Activated naive CD8-positive, alpha-beta T cell treated with anti-CD3 and anti-CD28 coated beads, Interleukin-2, amount 50 U/mL, for 24 hours (primary cell): ENCODE measurements around the gene ATP9B.
A peak's percentile ranks its signal among the peaks of the same experiment; 100 is the strongest.

Source experiments
- ATAC-seq: fragments of 150-1000 bp; cut with Tn5 transposase; one replicate; pipeline ENCODE4 v1.10.0; 2021
- DNase-seq: peaks from one replicate; pipeline ENCODE4 v3.0.0; 2021
- H3K27ac Mint-ChIP-seq: one replicate; pipeline ENCODE4 v1.8.0; 2021; ENCODE audit warnings: mild to moderate bottlenecking, mixed read lengths
- H3K27me3 Mint-ChIP-seq: one replicate; pipeline ENCODE4 v1.8.0; 2021; ENCODE audit warnings: mixed read lengths
- H3K36me3 Mint-ChIP-seq: one replicate; pipeline ENCODE4 v1.8.0; 2021; ENCODE audit warnings: low read depth, mixed read lengths
- H3K4me1 Mint-ChIP-seq: one replicate; pipeline ENCODE4 v1.8.0; 2021; ENCODE audit warnings: mixed read lengths
- H3K4me3 Mint-ChIP-seq: one replicate; pipeline ENCODE4 v1.8.0; 2021; ENCODE audit warnings: mild to moderate bottlenecking, moderate library complexity, mixed read lengths
- H3K9me3 Mint-ChIP-seq: one replicate; pipeline ENCODE4 v1.8.0; 2021; ENCODE audit warnings: mixed read lengths

ATP9B gene

GRCh38 chr18:79185648-79186047 lies 116.5 kb downstream of the ATP9B start:
- Mint-ChIP-seq H3K27me3 (no peaks in the 10 kb centered on the region), H3K4me3 (no peak overlapping the region), H3K27ac (no peak overlapping the region), H3K4me1 (peaks cover 5% of the 10 kb centered on the region), H3K9me3 (no peaks in the 10 kb centered on the region), H3K36me3 (peaks cover 9% of the 10 kb centered on the region)
- no peak for DNase-seq
- ATAC-seq, result no peak

GRCh38 chr18:79186649-79187048 lies 117.5 kb downstream of the ATP9B start:
- no peak overlapping the region for H3K4me3 Mint-ChIP-seq
- peaks cover 6% of the 10 kb centered on the region for H3K36me3 Mint-ChIP-seq
- no peaks in the 10 kb centered on the region for H3K27me3 Mint-ChIP-seq
- no peak overlapping the region for H3K27ac Mint-ChIP-seq
- no peak for ATAC-seq
- DNase-seq, result no peak
- no peaks in the 10 kb centered on the region for H3K9me3 Mint-ChIP-seq
- peaks cover 3% of the 10 kb centered on the region for H3K4me1 Mint-ChIP-seq

GRCh38 chr18:79187532-79188277 lies 118.5 kb downstream of the ATP9B start:
- DNase-seq (no peak), ATAC-seq (no peak)
- Mint-ChIP-seq H3K9me3 (no peaks in the 10 kb centered on the region), H3K4me1 (peaks cover 3% of the 10 kb centered on the region), H3K36me3 (peaks cover 4% of the 10 kb centered on the region), H3K4me3 (no peak overlapping the region), H3K27me3 (no peaks in the 10 kb centered on the region), H3K27ac (no peak overlapping the region)

DNA sequence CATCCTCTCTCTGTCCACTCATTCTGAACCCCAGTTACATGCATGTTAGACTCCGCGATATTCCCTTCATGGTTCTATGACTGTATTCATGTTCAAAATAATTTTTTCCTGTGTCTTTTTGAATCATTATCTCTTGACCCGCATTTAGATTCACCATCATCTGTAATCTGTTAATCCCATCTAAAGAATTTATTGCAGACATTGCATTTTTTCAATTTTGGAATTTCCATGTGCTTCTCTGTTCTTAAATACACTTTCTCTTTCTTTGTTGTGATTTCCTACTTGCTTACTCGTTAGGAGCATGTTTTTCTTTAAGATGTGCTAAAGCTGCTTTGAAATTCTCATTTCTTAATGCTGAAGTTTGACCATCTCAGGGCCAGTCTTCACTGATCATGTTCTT lies 122.2 kb downstream of the ATP9B start:
- no peak for DNase-seq
- no peak overlapping the region for H3K27ac Mint-ChIP-seq
- H3K4me3 Mint-ChIP-seq, result no peak overlapping the region
- peaks cover 4% of the 10 kb centered on the region for H3K36me3 Mint-ChIP-seq
- no peaks in the 10 kb centered on the region for H3K9me3 Mint-ChIP-seq
- H3K27me3 Mint-ChIP-seq, result no peaks in the 10 kb centered on the region
- no peak for ATAC-seq
- peaks cover 3% of the 10 kb centered on the region for H3K4me1 Mint-ChIP-seq

GRCh38 chr18:79191956-79192355 lies 122.8 kb downstream of the ATP9B start:
- ATAC-seq, result no peak

DNA sequence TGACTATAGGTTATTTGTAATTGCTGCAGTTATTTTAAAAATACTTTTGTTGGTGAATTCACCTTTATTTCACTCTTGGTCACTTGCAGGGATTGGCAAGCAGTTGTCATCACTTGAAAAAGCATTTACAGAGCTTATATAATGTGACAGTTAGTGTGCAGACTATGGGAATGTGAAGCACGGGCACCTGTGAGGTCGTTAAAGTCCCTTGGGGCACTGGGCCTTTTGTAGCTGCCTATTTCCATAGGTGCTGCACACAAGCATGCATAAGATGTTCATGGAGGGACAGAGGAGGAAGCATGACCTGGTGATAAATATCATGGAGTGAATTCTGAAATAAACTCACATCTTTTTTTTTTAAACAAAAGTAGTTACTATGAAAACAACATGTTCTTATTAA lies 124.6 kb downstream of the ATP9B start:
- no peaks in the 10 kb centered on the region for H3K9me3 Mint-ChIP-seq
- no peaks in the 10 kb centered on the region for H3K27me3 Mint-ChIP-seq
- H3K27ac Mint-ChIP-seq, result no peak overlapping the region
- ATAC-seq (no peak), DNase-seq (no peak)
- H3K4me1 Mint-ChIP-seq, result no peaks in the 10 kb centered on the region
- H3K36me3 Mint-ChIP-seq, result peaks cover 6% of the 10 kb centered on the region
- no peak overlapping the region for H3K4me3 Mint-ChIP-seq

More at GRCh38 chr18:79191956-79192355, 122.8 kb downstream of the ATP9B start:
- Mint-ChIP-seq H3K27ac (no peak overlapping the region), H3K27me3 (no peaks in the 10 kb centered on the region), H3K36me3 (peaks cover 4% of the 10 kb centered on the region), H3K4me1 (peaks cover 3% of the 10 kb centered on the region), H3K9me3 (no peaks in the 10 kb centered on the region), H3K4me3 (no peak overlapping the region)
- no peak for DNase-seq

DNA sequence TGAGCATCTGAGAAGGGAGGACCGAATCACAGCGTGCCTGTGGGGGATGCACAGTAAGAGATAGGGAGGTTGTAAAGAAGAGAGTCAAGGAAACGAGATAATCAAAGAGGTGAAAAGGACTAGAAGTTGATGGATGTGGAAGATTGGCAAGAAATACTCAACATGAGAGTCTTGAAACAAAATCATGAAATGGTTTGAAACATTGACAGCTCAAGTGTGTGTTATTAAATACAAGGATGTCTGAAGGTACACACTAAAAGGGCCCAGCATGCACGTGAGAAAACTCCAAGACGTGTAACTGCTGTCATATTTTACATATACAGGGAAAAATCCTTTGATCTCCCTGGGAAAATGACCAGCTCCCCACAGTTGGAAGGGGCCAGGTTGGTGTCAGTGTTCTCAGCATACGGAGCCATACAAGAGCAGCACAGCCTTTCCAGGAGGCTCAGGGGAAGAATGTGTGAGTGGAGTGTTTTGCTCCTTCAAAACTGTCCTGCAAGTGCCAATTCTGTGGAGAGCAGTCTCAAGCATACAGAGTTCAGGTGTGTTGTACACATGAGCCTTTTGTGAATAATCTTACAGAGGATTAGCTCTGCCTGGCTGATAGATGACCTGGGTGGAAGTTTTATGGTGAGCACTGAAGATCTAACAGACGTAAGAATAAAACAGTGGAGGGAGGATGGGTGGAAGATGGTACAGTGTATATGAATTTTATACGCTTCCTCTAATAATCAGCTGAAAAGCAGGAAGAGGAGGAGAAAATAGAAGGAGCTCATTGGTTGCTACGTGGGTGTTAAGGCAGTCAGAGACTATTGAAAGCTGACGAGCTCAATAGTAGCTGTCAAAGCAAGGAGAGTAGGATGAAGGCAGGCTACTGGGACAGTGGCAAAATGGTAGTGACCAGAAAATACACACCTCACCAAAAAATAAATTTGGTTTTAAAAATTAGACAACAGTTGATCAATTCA lies 126.8 kb downstream of the ATP9B start:
- peaks cover 11% of the 10 kb centered on the region for H3K4me1 Mint-ChIP-seq
- H3K4me3 Mint-ChIP-seq, result no peak overlapping the region
- no peak for ATAC-seq
- no peaks in the 10 kb centered on the region for H3K27me3 Mint-ChIP-seq
- no peak overlapping the region for H3K27ac Mint-ChIP-seq
- peaks cover 6% of the 10 kb centered on the region for H3K9me3 Mint-ChIP-seq
- H3K36me3 Mint-ChIP-seq, result peaks cover 10% of the 10 kb centered on the region
- DNase-seq, result no peak

DNA sequence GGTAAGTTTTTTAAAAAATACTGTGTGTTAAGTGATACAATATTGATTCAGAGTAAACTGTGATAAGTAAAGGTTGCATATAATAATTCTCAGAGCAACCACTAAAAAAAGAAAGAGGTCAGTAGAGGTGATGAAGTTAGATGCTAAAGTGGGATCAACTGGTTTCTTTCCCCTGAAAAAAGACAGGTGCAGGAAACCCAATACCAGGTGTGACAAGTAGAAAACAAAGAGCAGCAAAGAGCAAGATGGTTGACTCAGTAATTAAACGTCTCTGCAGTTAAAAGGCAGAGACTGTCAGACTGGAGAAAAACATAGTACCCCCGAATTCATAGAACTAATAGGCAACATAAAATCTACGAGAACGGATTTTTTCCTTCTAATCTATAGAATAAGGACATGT lies 128.3 kb downstream of the ATP9B start:
- no peak overlapping the region for H3K4me3 Mint-ChIP-seq
- H3K9me3 Mint-ChIP-seq, result peaks cover 6% of the 10 kb centered on the region
- no peak overlapping the region for H3K27ac Mint-ChIP-seq
- DNase-seq (no peak), ATAC-seq (no peak)
- H3K4me1 Mint-ChIP-seq, result peaks cover 18% of the 10 kb centered on the region
- H3K36me3 Mint-ChIP-seq, result peaks cover 10% of the 10 kb centered on the region
- no peaks in the 10 kb centered on the region for H3K27me3 Mint-ChIP-seq

DNA sequence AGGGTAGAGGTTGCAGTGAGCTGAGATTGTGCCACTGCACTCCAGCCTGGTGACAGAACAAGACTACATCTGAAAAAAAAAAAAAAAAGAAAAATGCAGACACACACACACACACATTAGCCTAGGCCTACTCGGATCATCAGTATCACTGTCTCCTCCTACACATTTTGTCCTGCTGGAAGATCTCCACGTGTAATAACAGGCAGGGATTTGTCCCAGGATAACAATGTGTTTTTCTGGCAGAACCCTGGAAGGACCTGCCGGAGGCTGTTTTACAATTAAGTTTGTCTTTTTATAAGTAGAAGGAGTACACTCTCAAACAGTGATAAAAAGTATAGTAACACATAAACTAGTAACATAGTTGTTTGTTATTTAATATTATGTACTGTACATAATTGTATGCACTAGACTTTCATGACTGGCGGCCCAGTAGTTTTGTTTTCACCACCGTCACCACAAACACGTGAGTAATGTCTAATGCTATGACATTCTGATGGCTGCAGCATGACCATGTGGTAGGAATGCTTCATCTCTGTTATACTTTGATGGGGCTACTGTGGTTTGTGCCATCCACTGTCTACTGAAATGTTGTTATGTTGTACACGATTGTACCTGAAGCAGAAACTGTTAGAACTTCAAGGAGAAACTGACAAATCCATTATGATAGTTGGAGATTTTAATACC lies 130.6 kb downstream of the ATP9B start:
- H3K36me3 Mint-ChIP-seq, result peaks cover 10% of the 10 kb centered on the region
- peak; percentile 33 for ATAC-seq
- peaks cover 29% of the 10 kb centered on the region for H3K4me1 Mint-ChIP-seq
- H3K27ac Mint-ChIP-seq, result no peak overlapping the region
- no peak for DNase-seq
- peaks cover 6% of the 10 kb centered on the region for H3K9me3 Mint-ChIP-seq
- H3K4me3 Mint-ChIP-seq, result no peak overlapping the region
- H3K27me3 Mint-ChIP-seq, result no peaks in the 10 kb centered on the region

- Mint-ChIP-seq H3K27ac (peak overlapping the region; percentile 52), H3K36me3 (peaks cover 10% of the 10 kb centered on the region), H3K9me3 (peaks cover 6% of the 10 kb centered on the region), H3K4me3 (no peak overlapping the region), H3K27me3 (no peaks in the 10 kb centered on the region), H3K4me1 (peaks cover 29% of the 10 kb centered on the region)
- DNase-seq (peak; percentile 15), ATAC-seq (peak; percentile 80)
Observed at GRCh38 chr18:79200546-79201268, 131.5 kb downstream of the ATP9B start.

- H3K36me3 Mint-ChIP-seq, result peaks cover 15% of the 10 kb centered on the region
- ATAC-seq, result peak; percentile 91
Observed at GRCh38 chr18:79203017-79203605, 133.9 kb downstream of the ATP9B start.

GRCh38 chr18:79204889-79205807 lies 136.0 kb downstream of the ATP9B start:
- no peak for DNase-seq
- Mint-ChIP-seq H3K36me3 (peaks cover 10% of the 10 kb centered on the region), H3K4me1 (peaks cover 26% of the 10 kb centered on the region), H3K27me3 (no peaks in the 10 kb centered on the region), H3K4me3 (no peak overlapping the region), H3K27ac (no peak overlapping the region), H3K9me3 (peaks cover 6% of the 10 kb centered on the region)
- ATAC-seq, result no peak

More at GRCh38 chr18:79203017-79203605, 133.9 kb downstream of the ATP9B start:
- Mint-ChIP-seq H3K4me3 (no peak overlapping the region), H3K4me1 (peaks cover 29% of the 10 kb centered on the region), H3K27ac (no peak overlapping the region), H3K9me3 (peaks cover 6% of the 10 kb centered on the region), H3K27me3 (no peaks in the 10 kb centered on the region)
- DNase-seq, result peak; percentile 13

GRCh38 chr18:79206444-79206843 lies 137.2 kb downstream of the ATP9B start:
- no peaks in the 10 kb centered on the region for H3K27me3 Mint-ChIP-seq

More at GRCh38 chr18:79206444-79206843, 137.2 kb downstream of the ATP9B start:
- Mint-ChIP-seq H3K4me3 (no peak overlapping the region), H3K36me3 (peaks cover 6% of the 10 kb centered on the region), H3K9me3 (no peaks in the 10 kb centered on the region), H3K27ac (no peak overlapping the region), H3K4me1 (peaks cover 17% of the 10 kb centered on the region)
- no peak for DNase-seq
- ATAC-seq, result no peak
